ENCODE data around the gene TPRKB. TPM values are rescaled to one million over a fixed set of nuclear protein-coding genes. Genes with fewer than 3 reads are reported as not detected.

Gene TPRKB
- total and polyA plus RNA-seq, 9 of the 15 experiments (the other 6 are each of a cell fraction or from before 2014, with no cell fraction given): 55.6 to 250 (median 112) TPM

GRCh38 chr2:73736855-73737779 lies at the start of gene TPRKB (continued):
- TF ChIP-seq PHF20 (IDR thresholded peaks at IDR 0.05; ENCODE audit: partially characterized antibody) (peak; percentile 96), LEF1 (IDR thresholded peaks at IDR 0.05) (no peak), ZNF655 (CRISPR knock-in tag; IDR thresholded peaks at IDR 0.05) (no peak), BMI1 (IDR thresholded peaks at IDR 0.05; ENCODE audit: low read length) (no peak), SETDB1 (IDR thresholded peaks at IDR 0.05; ENCODE audit: low read length) (no peak), NR2F6 (CRISPR knock-in tag; IDR thresholded peaks at IDR 0.05) (no peak), SP1 (CRISPR knock-in tag; IDR thresholded peaks at IDR 0.05) (peak; percentile 93), NELFE (IDR thresholded peaks at IDR 0.05; ENCODE audit: insufficient read depth, insufficient read length) (no peak), NEUROD1 (IDR thresholded peaks at IDR 0.05; ENCODE audit: borderline replicate concordance, low read depth, low read length, partially characterized antibody) (no peak), PCBP1 (IDR thresholded peaks at IDR 0.05; ENCODE audit: low read depth, low read length, poor library complexity, severe bottlenecking) (no peak), MCM5 (IDR thresholded peaks at IDR 0.05; ENCODE audit: low read depth) (no peak), ZNF780A (CRISPR knock-in tag; IDR thresholded peaks at IDR 0.05) (no peak), E2F4 (CRISPR knock-in tag; IDR thresholded peaks at IDR 0.05; ENCODE audit: low read depth) (no peak), SFPQ (IDR thresholded peaks at IDR 0.05; ENCODE audit: low read depth, low read length) (no peak), MXD1 (CRISPR knock-in tag; IDR thresholded peaks at IDR 0.05; ENCODE audit: borderline replicate concordance, poor library complexity, severe bottlenecking) (no peak), SIN3A (IDR thresholded peaks at IDR 0.05; ENCODE audit: borderline replicate concordance in 2 of 2, control insufficient read depth in 1 of 2, low read depth in 2 of 2, low read length in 2 of 2) (peak; percentile 69 to 74; a peak in 2 of 4 replicates), ZNF311 (CRISPR knock-in tag; IDR thresholded peaks at IDR 0.05) (no peak)
- TF ChIP-seq, protein P1, sequence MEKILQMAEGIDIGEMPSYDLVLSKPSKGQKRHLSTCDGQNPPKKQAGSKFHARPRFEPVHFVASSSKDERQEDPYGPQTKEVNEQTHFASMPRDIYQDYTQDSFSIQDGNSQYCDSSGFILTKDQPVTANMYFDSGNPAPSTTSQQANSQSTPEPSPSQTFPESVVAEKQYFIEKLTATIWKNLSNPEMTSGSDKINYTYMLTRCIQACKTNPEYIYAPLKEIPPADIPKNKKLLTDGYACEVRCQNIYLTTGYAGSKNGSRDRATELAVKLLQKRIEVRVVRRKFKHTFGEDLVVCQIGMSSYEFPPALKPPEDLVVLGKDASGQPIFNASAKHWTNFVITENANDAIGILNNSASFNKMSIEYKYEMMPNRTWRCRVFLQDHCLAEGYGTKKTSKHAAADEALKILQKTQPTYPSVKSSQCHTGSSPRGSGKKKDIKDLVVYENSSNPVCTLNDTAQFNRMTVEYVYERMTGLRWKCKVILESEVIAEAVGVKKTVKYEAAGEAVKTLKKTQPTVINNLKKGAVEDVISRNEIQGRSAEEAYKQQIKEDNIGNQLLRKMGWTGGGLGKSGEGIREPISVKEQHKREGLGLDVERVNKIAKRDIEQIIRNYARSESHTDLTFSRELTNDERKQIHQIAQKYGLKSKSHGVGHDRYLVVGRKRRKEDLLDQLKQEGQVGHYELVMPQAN (IDR thresholded peaks at IDR 0.05; ENCODE audit: borderline replicate concordance): peak; percentile 68

Data from K562 (cell line).